ENCODE results near the gene REEP2.

REEP2 gene

GRCh38 chr5:138448481-138449398, 9.9 kb downstream of the REEP2 start:
- peak; percentile 19 for DNase-seq (ENCODE audit: low spot score)

- DNase-seq (ENCODE audit: low spot score): peak; percentile 83
These were observed 10.8 kb downstream of the REEP2 start for GRCh38 chr5:138449501-138450239.

- no peak for DNase-seq (ENCODE audit: low spot score)
These were observed 12.1 kb downstream of the REEP2 start for GRCh38 chr5:138450971-138451370.

- no peak for DNase-seq (ENCODE audit: low spot score)
These were observed 13.9 kb downstream of the REEP2 start for GRCh38 chr5:138452720-138453119.

GRCh38 chr5:138453590-138453989, 14.7 kb downstream of the REEP2 start:
- no peak for DNase-seq (ENCODE audit: low spot score)

- DNase-seq (ENCODE audit: low spot score): no peak
These were observed 15.3 kb downstream of the REEP2 start for GRCh38 chr5:138454121-138454520.

GRCh38 chr5:138455232-138455930, 16.5 kb downstream of the REEP2 start:
- no peak for DNase-seq (ENCODE audit: low spot score)

- DNase-seq (ENCODE audit: low spot score): no peak
These were observed 18.8 kb downstream of the REEP2 start for GRCh38 chr5:138457531-138458275.

- DNase-seq (ENCODE audit: low spot score): no peak
These were observed 19.5 kb downstream of the REEP2 start for GRCh38 chr5:138458384-138458783.

GRCh38 chr5:138458856-138459255, 20.0 kb downstream of the REEP2 start:
- no peak for DNase-seq (ENCODE audit: low spot score)

GRCh38 chr5:138459311-138459933, 20.6 kb downstream of the REEP2 start:
- DNase-seq (ENCODE audit: low spot score): no peak

- no peak for DNase-seq (ENCODE audit: low spot score)
These were observed 21.3 kb downstream of the REEP2 start for GRCh38 chr5:138460032-138460693.

- DNase-seq (ENCODE audit: low spot score): peak; percentile 83
These were observed 22.7 kb downstream of the REEP2 start for GRCh38 chr5:138461343-138462125.

- DNase-seq (ENCODE audit: low spot score): peak; percentile 28
These were observed 24.7 kb downstream of the REEP2 start for GRCh38 chr5:138463419-138464007.

- peak; percentile 97 for DNase-seq (ENCODE audit: low spot score)
These were observed 25.1 kb downstream of the REEP2 start for GRCh38 chr5:138464008-138464387.

- peak; percentile 99 for DNase-seq (ENCODE audit: low spot score)
These were observed 25.8 kb downstream of the REEP2 start for GRCh38 chr5:138464388-138465260.

GRCh38 chr5:138465261-138466124, 26.6 kb downstream of the REEP2 start, which contains the start of gene EGR1:
Gene EGR1, plus strand, starts transcription at chr5:138465479. Its CDS starts 283 bp downstream, at chr5:138465762.
- DNase-seq (ENCODE audit: low spot score): peak; percentile 96
